ENCODE results near the gene PLEKHG1. TPM values are rescaled to one million over a fixed set of nuclear protein-coding genes. Genes with fewer than 3 reads are reported as not detected.

Gene PLEKHG1
- polyA plus RNA-seq, 1 donor (not counting 4 experiments of a cell fraction or from before 2014, with no cell fraction given) = 3.8 TPM

GRCh38 chr6:150569161-150569560 lies 30.5 kb upstream of the PLEKHG1 start:
- Histone ChIP-seq H3K27me3 (ENCODE audit: control insufficient read depth, extremely low read depth, insufficient read depth, low read length) (peaks cover 4% of the 10 kb centered on the region), H3K4me2 (ENCODE audit: control insufficient read depth, extremely low read depth, insufficient read depth, low read depth, low read length) (no peak overlapping the region), H3K9me3 (ENCODE audit: control insufficient read depth, low read depth, low read length) (no peaks in the 10 kb centered on the region), H2AFZ (ENCODE audit: control insufficient read depth, low read length) (no peak overlapping the region), H3K9ac (ENCODE audit: control insufficient read depth, extremely low read depth, insufficient read depth, low read length) (no peak overlapping the region), H3K4me3 (ENCODE audit: control insufficient read depth in 2 of 3, extremely low read depth in 1 of 3, insufficient read depth in 2 of 3, low read depth in 1 of 3, low read length in 3 of 3) (no peak overlapping the region), H3K79me2 (ENCODE audit: control insufficient read depth, insufficient read depth, low read length) (no peaks in the 10 kb centered on the region), H3K27ac (ENCODE audit: control insufficient read depth, insufficient read depth, low read length) (no peak overlapping the region), H3K36me3 (ENCODE audit: control insufficient read depth in 2 of 2, extremely low read depth in 1 of 2, insufficient read depth in 2 of 2, low read length in 2 of 2) (no peaks in the 10 kb centered on the region), H3K9me1 (ENCODE audit: control insufficient read depth, extremely low read depth, insufficient read depth, low read length) (no peaks in the 10 kb centered on the region), H4K20me1 (ENCODE audit: control insufficient read depth, extremely low read depth, insufficient read depth, low read length) (no peaks in the 10 kb centered on the region), H3K4me1 (ENCODE audit: control insufficient read depth, extremely low read depth, insufficient read depth, low read length) (no peaks in the 10 kb centered on the region)
- DNase-seq (ENCODE audit: low read depth, low spot score) (no peak), FAIRE-seq (no peak)
- dilution Hi-C loops (cut with MboI; ENCODE audit: extremely low pct_ligation_motif_present, low sequenced_read_pairs) = no loop called here
- TF ChIP-seq CTCF (optimal IDR thresholded peaks at IDR 0.05 in 1 of 3, IDR thresholded peaks at IDR 0.05 in 1 of 3, conservative IDR thresholded peaks at IDR 0.05 in 1 of 3; ENCODE audit: extremely low read depth in 1 of 3, insufficient read depth in 2 of 3, low read length in 3 of 3) = no peak
- TF ChIP-seq EZH2 (IDR thresholded peaks at IDR 0.05; ENCODE audit: low read length) = no peak

- H2AFZ ChIP-seq (ENCODE audit: control insufficient read depth, low read length) = no peak overlapping the region
- FAIRE-seq = no peak
- H3K9me3 ChIP-seq (ENCODE audit: control insufficient read depth, low read depth, low read length) = no peaks in the 10 kb centered on the region
- H3K36me3 ChIP-seq (ENCODE audit: control insufficient read depth in 2 of 2, extremely low read depth in 1 of 2, insufficient read depth in 2 of 2, low read length in 2 of 2) = no peaks in the 10 kb centered on the region
- H4K20me1 ChIP-seq (ENCODE audit: control insufficient read depth, extremely low read depth, insufficient read depth, low read length) = no peaks in the 10 kb centered on the region
- H3K9me1 ChIP-seq (ENCODE audit: control insufficient read depth, extremely low read depth, insufficient read depth, low read length) = no peaks in the 10 kb centered on the region
- dilution Hi-C loops (cut with MboI; ENCODE audit: extremely low pct_ligation_motif_present, low sequenced_read_pairs) = no loop called here
- DNase-seq (ENCODE audit: low read depth, low spot score) = no peak
- H3K4me1 ChIP-seq (ENCODE audit: control insufficient read depth, extremely low read depth, insufficient read depth, low read length) = no peaks in the 10 kb centered on the region
- H3K4me3 ChIP-seq (ENCODE audit: control insufficient read depth in 2 of 3, extremely low read depth in 1 of 3, insufficient read depth in 2 of 3, low read depth in 1 of 3, low read length in 3 of 3) = no peak overlapping the region
- H3K9ac ChIP-seq (ENCODE audit: control insufficient read depth, extremely low read depth, insufficient read depth, low read length) = no peak overlapping the region
- TF ChIP-seq CTCF (optimal IDR thresholded peaks at IDR 0.05 in 1 of 3, IDR thresholded peaks at IDR 0.05 in 1 of 3, conservative IDR thresholded peaks at IDR 0.05 in 1 of 3; ENCODE audit: extremely low read depth in 1 of 3, insufficient read depth in 2 of 3, low read length in 3 of 3) (no peak), EZH2 (IDR thresholded peaks at IDR 0.05; ENCODE audit: low read length) (no peak)
- no peaks in the 10 kb centered on the region for H3K79me2 ChIP-seq (ENCODE audit: control insufficient read depth, insufficient read depth, low read length)
- no peak overlapping the region for H3K4me2 ChIP-seq (ENCODE audit: control insufficient read depth, extremely low read depth, insufficient read depth, low read depth, low read length)
- peaks cover 11% of the 10 kb centered on the region for H3K27me3 ChIP-seq (ENCODE audit: control insufficient read depth, extremely low read depth, insufficient read depth, low read length)
- no peak overlapping the region for H3K27ac ChIP-seq (ENCODE audit: control insufficient read depth, insufficient read depth, low read length)
These were observed 26.5 kb upstream of the PLEKHG1 start for GRCh38 chr6:150573041-150573681.

Measured in keratinocyte (primary cell).